ENCODE data around the gene PSMG1. TPM values are rescaled to one million over a fixed set of nuclear protein-coding genes. Genes with fewer than 3 reads are reported as not detected.

PSMG1 gene
- total RNA-seq, 1 donor from 2014 or later = 22.6 TPM

Other genes with a start within 250 kb of the PSMG1 start
- 41.0 TPM for gene BRWD1, start 130.2 kb upstream of the PSMG1 start, total RNA-seq
- 191 TPM for gene HMGN1, start 165.6 kb upstream of the PSMG1 start, total RNA-seq

Data from mucosa of gallbladder (tissue), 1 donor.